DND-41 (cell line): ENCODE data around the gene EPB41L3.

Experiments used
- CTCF ChIP-seq: IDR thresholded peaks from 2 replicates; pipeline ENCODE4 v1.5.1; 2012; ENCODE audit warnings: borderline replicate concordance, low read length, moderate library complexity, mild to moderate bottlenecking; ENCODE audit not compliant: poor library complexity, severe bottlenecking; ENCODE audit errors: extremely low read depth
- EZH2 ChIP-seq: IDR thresholded peaks from 3 replicates; pipeline ENCODE4 v1.6.1; 2012; ENCODE audit warnings: borderline replicate concordance, low read depth, mild to moderate bottlenecking, moderate library complexity, low read length, inconsistent platforms; ENCODE audit not compliant: severe bottlenecking

- TF ChIP-seq CTCF (no peak), EZH2 (no peak)
Observed at GRCh38 chr18:5431836-5432575, 111.8 kb downstream of the EPB41L3 start.
